HepG2 (cell line): Measurements from ENCODE around the gene AP3B1. TPM values are rescaled to one million over a fixed set of nuclear protein-coding genes. Genes with fewer than 3 reads are reported as not detected.

Experiments used
- AGO1 ChIP-seq: fragments of 200-400 bp; formaldehyde crosslinking; IDR thresholded peaks from 2 replicates; pipeline ENCODE4 v1.6.1; 2017; ENCODE audit warnings: mild to moderate bottlenecking, low read depth, low read length, moderate library complexity; ENCODE audit not compliant: poor library complexity, severe bottlenecking
- EP300 ChIP-seq, 3 experiments: sonication (generic) in 1 of 3; formaldehyde crosslinking in 1 of 3; IDR thresholded peaks; 2 replicates each; pipeline versions ENCODE4 v1.5.1 to v1.6.1; 2011 to 2020; ENCODE audit warnings: low read depth in 2 of 3, low read length in 2 of 3, borderline replicate concordance in 1 of 3, improper control_type of control experiment in 1 of 3, mild to moderate bottlenecking in 1 of 3, missing genetic modification reagents in 1 of 3, moderate library complexity in 1 of 3
- FOSL1 ChIP-seq: sonication (generic); formaldehyde crosslinking; IDR thresholded peaks from 2 replicates; pipeline ENCODE4 v1.9.0; 2021; ENCODE audit warnings: missing genetic modification reagents, borderline replicate concordance
- FOXA3 ChIP-seq: IDR thresholded peaks from 2 replicates; pipeline ENCODE4 v1.6.1; 2016; ENCODE audit warnings: missing genetic modification reagents, missing compliant biosample characterization
- IRF2 ChIP-seq: IDR thresholded peaks from 2 replicates; pipeline ENCODE4 v1.6.1; 2018; ENCODE audit warnings: missing genetic modification reagents, missing compliant biosample characterization
- MATR3 ChIP-seq: sonication (generic); formaldehyde crosslinking; IDR thresholded peaks from 2 replicates; pipeline ENCODE4 v1.4.0; 2020; ENCODE audit warnings: missing genetic modification reagents
- MED1 ChIP-seq: sonication (generic); formaldehyde crosslinking; IDR thresholded peaks from 2 replicates; pipeline ENCODE4 v1.4.0; 2020; ENCODE audit warnings: missing genetic modification reagents
- NR2F6 ChIP-seq, 2 experiments: IDR thresholded peaks; 2 replicates each; pipeline ENCODE4 v1.6.1; 2016; ENCODE audit warnings: antibody characterized with exemption in 1 of 2, mild to moderate bottlenecking in 1 of 2
- PITX1 ChIP-seq: sonication (generic); formaldehyde crosslinking; IDR thresholded peaks from 2 replicates; pipeline ENCODE4 v1.5.1; 2020; ENCODE audit warnings: mild to moderate bottlenecking, missing genetic modification reagents
- SAP130 ChIP-seq: IDR thresholded peaks from 2 replicates; pipeline ENCODE4 v1.6.1; 2016; ENCODE audit warnings: low read depth
- SMC3 ChIP-seq: IDR thresholded peaks from 2 replicates; pipeline ENCODE4 v1.6.1; 2011; ENCODE audit warnings: low read length, improper control_type of control experiment
- SP2 ChIP-seq: sonication (generic); formaldehyde crosslinking; IDR thresholded peaks from 2 replicates; pipeline ENCODE4 v1.5.1; 2020; ENCODE audit warnings: mild to moderate bottlenecking, missing genetic modification reagents
- SRSF1 ChIP-seq: fragments of 200-400 bp; formaldehyde crosslinking; optimal IDR thresholded peaks from 2 replicates; pipeline ENCODE3; 2017; ENCODE audit warnings: mild to moderate bottlenecking, low read depth, low read length, moderate library complexity
- TAF1 ChIP-seq: sonication (generic); formaldehyde crosslinking; IDR thresholded peaks from 2 replicates; pipeline ENCODE4 v1.4.0; 2020; ENCODE audit warnings: missing genetic modification reagents
- ZFY ChIP-seq: sonication (generic); formaldehyde crosslinking; IDR thresholded peaks from 2 replicates; pipeline ENCODE4 v1.4.0; 2020; ENCODE audit warnings: missing genetic modification reagents
- ZNF331 ChIP-seq: sonication (generic); formaldehyde crosslinking; IDR thresholded peaks from 2 replicates; pipeline ENCODE4 v1.4.0; 2020; ENCODE audit warnings: missing genetic modification reagents
- ZNF383 ChIP-seq: sonication (generic); formaldehyde crosslinking; IDR thresholded peaks from 2 replicates; pipeline ENCODE4 v1.4.0; 2020; ENCODE audit warnings: missing genetic modification reagents, mild to moderate bottlenecking, borderline replicate concordance
- ZNF549 ChIP-seq: sonication (generic); formaldehyde crosslinking; IDR thresholded peaks from 2 replicates; pipeline ENCODE4 v1.5.0; 2020; ENCODE audit warnings: missing genetic modification reagents
- ZNF580 ChIP-seq: IDR thresholded peaks from 2 replicates; pipeline ENCODE4 v1.6.1; 2016; ENCODE audit warnings: low read depth, borderline replicate concordance
- ZNF839 ChIP-seq: sonication (generic); formaldehyde crosslinking; IDR thresholded peaks from 2 replicates; pipeline ENCODE4 v1.4.0; 2020; ENCODE audit warnings: missing genetic modification reagents, mild to moderate bottlenecking, borderline replicate concordance
- ZSCAN31 ChIP-seq: sonication (generic); formaldehyde crosslinking; IDR thresholded peaks from 2 replicates; pipeline ENCODE4 v1.5.0; 2020; ENCODE audit warnings: low read depth, mild to moderate bottlenecking, missing genetic modification reagents
- polyA plus RNA-seq, 8 experiments: library from polyadenylated mRNA; depleted of rRNA in 3 of 8; stranded (reverse) in 7 of 8; unstranded in 1 of 8; fragments of >200 nt; fragmentation: Illumina TruSeq in 4 of 8; extraction: Trizol in 4 of 8; gene quantifications; 2 replicates each; pipeline versions ENCODE4 v1.2.1 to v1.2.3, GENCODE V29; 2011 to 2016; ENCODE audit warnings: low read depth in 4 of 8, missing spikeins in 1 of 8, mixed read lengths in 1 of 8; ENCODE audit not compliant: insufficient read depth in 1 of 8
- total RNA-seq, 5 experiments: library from RNA; depleted of rRNA; stranded (reverse); fragments of >200 nt; fragmentation: Illumina TruSeq; extraction: Trizol; gene quantifications; 2 replicates each; pipeline ENCODE4 v1.2.3, GENCODE V29; 2016; ENCODE audit warnings: low read depth in 1 of 5
- TF ChIP-seq, protein P1 (sequence below): sonication (generic); formaldehyde crosslinking; IDR thresholded peaks from one replicate; pipeline ENCODE4 v1.5.1; 2020; ENCODE audit warnings: mild to moderate bottlenecking, missing genetic modification reagents; ENCODE audit errors: not compliant biosample characterization

The AP3B1 gene
- total and polyA plus RNA-seq, 2 of the 13 experiments (the other 11 are each of a cell fraction or from before 2014, with no cell fraction given), result 37.7 to 51.2 TPM

GRCh38 chr5:78295035-78295961, 800 bp upstream of the AP3B1 start (continued):
- TF ChIP-seq EP300 (IDR thresholded peaks at IDR 0.05; ENCODE audit: low read depth in 2 of 2, low read length in 2 of 2), result no peak
- no peak for TF ChIP-seq EP300 (CRISPR knock-in tag; IDR thresholded peaks at IDR 0.05; ENCODE audit: borderline replicate concordance)
- no peak for TF ChIP-seq ZNF839 (CRISPR knock-in tag)
- TF ChIP-seq ZNF383 (CRISPR knock-in tag), result no peak
- TF ChIP-seq PITX1 (CRISPR knock-in tag), result no peak
- TF ChIP-seq TAF1 (CRISPR knock-in tag), result no peak
- peak; percentile 18 for TF ChIP-seq SRSF1
- TF ChIP-seq, protein P1, sequence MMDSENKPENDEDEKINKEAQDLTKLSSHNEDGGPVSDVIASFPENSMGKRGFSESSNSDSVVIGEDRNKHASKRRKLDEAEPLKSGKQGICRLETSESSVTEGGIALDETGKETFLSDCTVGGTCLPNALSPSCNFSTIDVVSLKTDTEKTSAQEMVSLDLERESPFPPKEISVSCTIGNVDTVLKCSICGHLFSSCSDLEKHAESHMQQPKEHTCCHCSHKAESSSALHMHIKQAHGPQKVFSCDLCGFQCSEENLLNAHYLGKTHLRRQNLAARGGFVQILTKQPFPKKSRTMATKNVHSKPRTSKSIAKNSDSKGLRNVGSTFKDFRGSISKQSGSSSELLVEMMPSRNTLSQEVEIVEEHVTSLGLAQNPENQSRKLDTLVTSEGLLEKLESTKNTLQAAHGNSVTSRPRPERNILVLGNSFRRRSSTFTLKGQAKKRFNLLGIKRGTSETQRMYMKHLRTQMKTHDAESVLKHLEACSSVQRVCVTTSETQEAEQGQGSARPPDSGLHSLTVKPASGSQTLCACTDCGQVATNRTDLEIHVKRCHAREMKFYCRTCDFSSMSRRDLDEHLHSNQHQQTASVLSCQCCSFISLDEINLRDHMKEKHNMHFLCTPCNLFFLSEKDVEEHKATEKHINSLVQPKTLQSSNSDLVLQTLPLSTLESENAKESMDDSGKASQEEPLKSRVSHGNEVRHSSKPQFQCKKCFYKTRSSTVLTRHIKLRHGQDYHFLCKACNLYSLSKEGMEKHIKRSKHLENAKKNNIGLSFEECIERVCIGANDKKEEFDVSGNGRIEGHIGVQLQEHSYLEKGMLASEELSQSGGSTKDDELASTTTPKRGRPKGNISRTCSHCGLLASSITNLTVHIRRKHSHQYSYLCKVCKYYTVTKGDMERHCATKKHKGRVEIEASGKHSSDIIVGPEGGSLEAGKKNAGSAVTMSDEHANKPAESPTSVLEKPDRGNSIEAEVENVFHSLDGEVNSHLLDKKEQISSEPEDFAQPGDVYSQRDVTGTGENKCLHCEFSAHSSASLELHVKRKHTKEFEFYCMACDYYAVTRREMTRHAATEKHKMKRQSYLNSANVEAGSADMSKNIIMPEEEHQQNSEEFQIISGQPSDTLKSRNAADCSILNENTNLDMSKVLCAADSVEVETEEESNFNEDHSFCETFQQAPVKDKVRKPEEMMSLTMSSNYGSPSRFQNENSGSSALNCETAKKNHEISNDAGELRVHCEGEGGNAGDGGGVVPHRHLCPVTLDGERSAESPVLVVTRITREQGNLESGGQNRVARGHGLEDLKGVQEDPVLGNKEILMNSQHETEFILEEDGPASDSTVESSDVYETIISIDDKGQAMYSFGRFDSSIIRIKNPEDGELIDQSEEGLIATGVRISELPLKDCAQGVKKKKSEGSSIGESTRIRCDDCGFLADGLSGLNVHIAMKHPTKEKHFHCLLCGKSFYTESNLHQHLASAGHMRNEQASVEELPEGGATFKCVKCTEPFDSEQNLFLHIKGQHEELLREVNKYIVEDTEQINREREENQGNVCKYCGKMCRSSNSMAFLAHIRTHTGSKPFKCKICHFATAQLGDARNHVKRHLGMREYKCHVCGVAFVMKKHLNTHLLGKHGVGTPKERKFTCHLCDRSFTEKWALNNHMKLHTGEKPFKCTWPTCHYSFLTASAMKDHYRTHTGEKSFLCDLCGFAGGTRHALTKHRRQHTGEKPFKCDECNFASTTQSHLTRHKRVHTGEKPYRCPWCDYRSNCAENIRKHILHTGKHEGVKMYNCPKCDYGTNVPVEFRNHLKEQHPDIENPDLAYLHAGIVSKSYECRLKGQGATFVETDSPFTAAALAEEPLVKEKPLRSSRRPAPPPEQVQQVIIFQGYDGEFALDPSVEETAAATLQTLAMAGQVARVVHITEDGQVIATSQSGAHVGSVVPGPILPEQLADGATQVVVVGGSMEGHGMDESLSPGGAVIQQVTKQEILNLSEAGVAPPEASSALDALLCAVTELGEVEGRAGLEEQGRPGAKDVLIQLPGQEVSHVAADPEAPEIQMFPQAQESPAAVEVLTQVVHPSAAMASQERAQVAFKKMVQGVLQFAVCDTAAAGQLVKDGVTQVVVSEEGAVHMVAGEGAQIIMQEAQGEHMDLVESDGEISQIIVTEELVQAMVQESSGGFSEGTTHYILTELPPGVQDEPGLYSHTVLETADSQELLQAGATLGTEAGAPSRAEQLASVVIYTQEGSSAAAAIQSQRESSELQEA (CRISPR knock-in tag), result no peak
- no peak for TF ChIP-seq SMC3
- TF ChIP-seq ZNF331 (CRISPR knock-in tag), result no peak; the same call in 1 of the 2 replicates
- no peak for TF ChIP-seq AGO1
- no peak for TF ChIP-seq ZNF549
- peak; percentile 98 for TF ChIP-seq ZSCAN31
- TF ChIP-seq ZFY (CRISPR knock-in tag), result no peak
- no peak for TF ChIP-seq ZNF580
- TF ChIP-seq FOXA3 (CRISPR knock-in tag), result no peak
- no peak for TF ChIP-seq MED1 (CRISPR knock-in tag)
- no peak for TF ChIP-seq IRF2
- TF ChIP-seq FOSL1 (CRISPR knock-in tag), result no peak
- TF ChIP-seq MATR3, result no peak
- no peak for TF ChIP-seq SP2 (CRISPR knock-in tag)
- peak; percentile 20; the same call in 1 of the 2 replicates for TF ChIP-seq SAP130 (CRISPR knock-in tag)
- TF ChIP-seq NR2F6 (IDR thresholded peaks at IDR 0.05), result no peak
- TF ChIP-seq NR2F6 (CRISPR knock-in tag; IDR thresholded peaks at IDR 0.05), result no peak
